IPS DF 4.7 (cell line): ENCODE data around the gene PYGM.

Experiments
- DNase-seq: peaks from one replicate; pipeline ENCODE4 v3.0.0-alpha.2; 2013; ENCODE audit warnings: low spot score; ENCODE audit errors: extremely low read depth

Gene PYGM

DNA sequence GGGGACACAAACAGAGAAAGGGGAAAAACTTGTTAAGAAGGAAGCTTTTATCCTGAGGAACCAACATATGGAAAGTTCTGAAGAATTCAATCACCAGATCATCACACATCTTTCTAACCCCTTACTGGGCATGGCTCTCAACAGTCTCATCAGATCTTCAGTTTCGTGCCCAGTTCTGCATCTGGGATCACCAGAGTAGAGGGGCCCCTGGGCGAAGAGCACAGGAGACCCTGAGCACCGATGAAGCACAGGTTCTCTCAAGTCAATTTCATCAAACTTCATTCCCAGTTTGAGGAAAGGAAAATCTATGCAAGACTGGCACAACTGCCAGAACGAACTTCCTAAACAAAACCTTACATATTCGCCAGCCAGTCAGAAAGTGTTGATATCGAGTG lies 8.5 kb upstream of the PYGM start:
- DNase-seq, result no peak

DNA sequence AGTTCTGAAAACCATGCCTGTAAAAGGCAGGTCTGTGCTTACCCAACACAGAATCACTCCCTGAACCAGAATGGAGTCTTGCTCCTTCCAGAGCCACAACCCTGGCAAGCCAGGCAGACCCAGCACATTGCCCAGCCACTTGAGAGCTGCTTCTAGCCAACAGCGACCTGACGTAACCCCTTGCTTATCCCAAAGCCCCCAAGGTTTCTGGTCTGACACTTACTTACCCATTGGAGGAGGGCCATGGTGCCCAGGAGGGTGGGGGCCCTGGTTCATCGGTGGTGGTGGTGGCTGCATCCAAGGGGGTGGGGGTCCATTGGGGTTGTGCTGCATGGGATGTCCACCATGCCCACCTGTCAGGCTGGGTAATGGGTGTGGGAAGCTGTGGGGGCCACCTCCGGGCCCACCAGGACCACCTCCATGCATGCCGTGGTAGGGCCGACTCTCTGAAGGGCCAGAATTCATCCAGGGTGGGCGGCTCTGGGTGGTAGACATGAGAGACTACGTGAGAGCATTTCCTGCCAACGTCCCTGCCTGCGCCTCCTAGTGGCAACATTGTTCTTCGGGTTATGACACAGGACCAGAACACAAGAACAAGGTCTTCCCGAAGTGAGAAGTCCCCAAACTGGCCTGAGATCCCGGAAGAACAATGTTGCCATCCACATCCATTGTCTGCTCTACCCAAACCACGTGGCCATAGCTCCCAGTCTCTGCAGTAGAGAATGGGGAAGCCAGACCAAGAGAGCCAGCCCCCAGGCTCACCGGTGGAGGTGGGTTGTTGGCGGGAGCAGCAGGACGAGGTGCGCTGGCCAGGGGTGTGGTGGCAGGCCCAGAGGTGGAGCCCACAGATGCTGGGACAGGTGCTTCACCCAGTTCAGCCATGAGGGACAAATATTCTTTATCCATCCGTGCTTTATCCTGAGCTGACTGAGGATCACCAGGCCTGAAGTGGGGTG lies 7.8 kb upstream of the PYGM start:
- DNase-seq, result no peak

DNA sequence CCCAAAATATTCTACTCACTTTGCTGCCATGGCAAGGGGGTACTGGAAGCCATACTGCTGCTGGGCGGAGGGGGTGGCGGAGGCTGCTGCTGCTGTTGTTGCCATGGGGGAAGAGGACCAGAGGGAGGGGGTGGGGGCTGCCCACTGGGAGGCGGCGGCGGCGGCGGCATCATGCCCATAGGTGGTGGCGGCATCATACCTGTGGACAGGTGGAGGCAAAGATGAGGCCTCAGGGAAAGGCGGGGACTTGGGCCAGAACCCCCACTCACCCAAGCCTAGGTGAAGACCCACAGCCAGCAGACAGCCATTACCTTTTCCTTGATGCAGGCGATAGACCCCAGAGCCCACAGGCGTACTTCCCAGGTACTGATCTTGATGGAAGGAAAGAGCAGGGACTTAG lies 7.1 kb upstream of the PYGM start:
- no peak for DNase-seq

DNA sequence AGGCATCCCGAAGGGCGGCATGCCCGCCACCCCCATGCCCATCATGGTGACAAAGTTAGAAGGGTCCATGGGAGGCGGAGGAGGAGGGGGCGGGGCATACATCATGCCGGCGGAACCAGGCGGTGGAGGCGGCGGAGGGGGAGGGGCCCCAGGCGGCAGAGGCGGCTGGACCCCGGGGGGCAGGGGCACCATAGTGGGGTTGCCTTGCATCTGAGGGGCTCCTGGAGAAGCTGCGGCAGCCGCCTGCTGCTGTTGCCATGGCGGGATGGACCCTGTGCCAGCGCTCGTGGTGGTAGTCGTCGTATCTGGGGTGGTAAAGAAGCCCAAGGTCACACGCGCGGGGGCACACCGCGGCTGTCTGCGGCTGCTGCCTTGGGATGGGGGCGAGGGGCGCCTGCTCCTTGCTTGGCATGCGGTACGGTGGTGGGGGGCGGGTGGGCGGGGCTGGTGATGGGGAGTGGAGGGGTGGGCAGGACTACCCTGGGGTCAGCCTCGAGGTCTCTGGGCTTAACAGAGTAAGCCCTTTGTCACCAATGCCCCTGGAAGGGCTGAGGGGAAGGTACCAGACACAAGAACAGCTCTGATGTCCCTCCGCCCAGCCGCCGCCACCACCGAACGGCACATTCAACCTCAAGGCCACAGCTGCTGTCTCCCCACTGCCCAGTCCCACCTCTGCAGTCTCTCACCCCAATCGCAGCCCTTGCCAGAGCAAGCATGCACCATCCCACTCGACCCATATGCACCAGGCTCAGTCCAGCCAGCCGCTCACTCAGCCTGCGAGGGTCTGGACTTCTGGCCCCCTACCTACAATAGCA lies 6.3 kb upstream of the PYGM start:
- DNase-seq, result no peak

DNA sequence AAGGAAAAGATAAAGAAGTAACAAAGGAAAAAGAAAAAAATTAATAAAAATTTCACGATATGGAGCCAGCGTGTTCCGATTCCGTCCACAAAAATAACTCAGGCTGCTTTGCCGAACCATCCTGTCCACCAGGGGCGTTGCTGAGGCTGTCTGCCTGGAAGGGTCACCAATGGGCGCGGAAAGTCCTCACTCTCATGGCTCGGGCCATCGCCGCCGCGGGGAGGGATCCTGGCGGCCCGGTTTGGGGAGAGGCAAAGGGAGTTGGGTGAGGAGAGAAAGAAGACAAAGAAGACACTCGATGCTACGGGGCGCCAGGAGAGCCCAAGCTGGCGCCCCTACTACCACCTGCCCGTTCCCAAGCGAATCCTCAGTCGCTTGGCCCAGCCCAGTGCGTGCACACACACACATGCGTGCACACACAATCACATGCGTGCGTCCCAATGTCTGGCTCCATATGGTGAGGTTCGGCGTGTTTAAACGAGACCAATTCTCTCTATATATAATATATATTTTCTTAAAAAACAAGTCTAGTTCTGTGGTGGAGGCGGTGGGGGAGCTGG lies 5.6 kb upstream of the PYGM start:
- no peak for DNase-seq

DNA sequence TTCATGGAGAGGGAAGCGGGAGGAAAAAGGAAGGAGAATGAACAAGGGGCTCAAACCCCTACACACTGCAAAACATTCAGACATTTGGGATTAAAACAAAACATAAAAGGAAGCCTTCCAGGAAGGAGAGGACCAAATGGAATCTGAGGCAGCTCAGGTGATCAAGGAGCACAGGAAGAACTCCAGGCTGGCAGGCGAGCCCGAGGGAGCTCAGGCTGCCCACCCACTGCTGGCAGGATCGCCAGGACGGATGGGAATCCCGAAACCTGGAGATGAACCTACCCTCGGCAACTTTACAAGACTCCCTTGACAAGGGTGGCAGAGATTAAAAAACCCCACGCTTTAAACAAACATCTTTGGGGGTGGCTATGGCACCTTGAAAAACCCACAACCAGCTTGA lies 5.0 kb upstream of the PYGM start:
- DNase-seq, result no peak

DNA sequence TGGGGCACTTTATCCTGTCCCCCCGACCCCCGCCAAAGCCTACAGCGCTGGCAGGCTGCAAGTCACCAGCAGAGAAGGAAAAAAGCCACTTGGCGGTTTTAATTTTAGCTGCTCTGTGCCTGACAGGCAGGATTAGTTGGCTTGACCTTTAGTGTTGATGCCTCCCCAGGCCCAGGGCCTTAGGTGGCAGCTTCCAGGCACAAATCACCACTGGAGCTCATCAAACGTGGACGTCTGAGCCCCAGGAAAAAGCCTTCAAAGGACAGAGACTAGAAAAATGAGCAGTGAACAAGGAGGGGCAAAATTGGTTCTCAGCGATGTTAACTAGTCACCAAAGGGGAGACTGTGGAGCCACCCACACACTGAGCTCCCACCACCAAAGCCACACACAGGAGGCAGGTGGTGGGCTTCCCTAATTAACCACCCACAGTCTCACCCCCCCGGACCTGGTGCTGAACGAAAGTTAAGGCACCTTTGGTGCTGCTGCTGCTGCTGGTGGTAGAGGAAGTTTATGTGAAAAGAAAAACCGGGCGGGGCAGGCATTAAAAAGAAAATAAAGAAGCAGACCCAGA lies 4.4 kb upstream of the PYGM start:
- DNase-seq, result no peak

DNA sequence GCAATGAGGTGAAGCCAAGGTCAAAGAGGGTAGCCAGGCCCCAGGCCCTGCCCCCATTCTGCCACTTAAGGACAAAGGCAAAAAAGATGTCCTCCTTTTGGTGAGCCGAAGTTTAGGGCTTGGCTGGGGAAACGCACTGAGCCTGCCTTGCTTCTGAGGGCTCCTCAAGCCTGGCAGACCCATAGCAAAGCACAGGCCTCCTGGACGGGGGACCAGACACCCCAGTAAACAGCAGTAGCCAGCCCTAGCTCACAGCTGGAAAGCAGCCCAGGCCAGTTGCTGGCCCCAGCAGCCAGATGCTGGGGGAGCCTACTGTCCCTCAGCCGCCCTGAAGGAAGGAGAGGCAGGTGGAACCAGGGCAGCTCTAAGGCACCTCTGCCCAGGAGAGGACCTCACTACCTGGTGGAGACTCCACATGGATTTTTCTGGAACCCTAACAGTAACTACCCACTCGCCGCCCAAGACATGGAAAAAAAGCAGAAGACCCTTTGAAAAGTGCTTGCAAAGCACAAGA lies 3.8 kb upstream of the PYGM start:
- DNase-seq, result no peak

DNA sequence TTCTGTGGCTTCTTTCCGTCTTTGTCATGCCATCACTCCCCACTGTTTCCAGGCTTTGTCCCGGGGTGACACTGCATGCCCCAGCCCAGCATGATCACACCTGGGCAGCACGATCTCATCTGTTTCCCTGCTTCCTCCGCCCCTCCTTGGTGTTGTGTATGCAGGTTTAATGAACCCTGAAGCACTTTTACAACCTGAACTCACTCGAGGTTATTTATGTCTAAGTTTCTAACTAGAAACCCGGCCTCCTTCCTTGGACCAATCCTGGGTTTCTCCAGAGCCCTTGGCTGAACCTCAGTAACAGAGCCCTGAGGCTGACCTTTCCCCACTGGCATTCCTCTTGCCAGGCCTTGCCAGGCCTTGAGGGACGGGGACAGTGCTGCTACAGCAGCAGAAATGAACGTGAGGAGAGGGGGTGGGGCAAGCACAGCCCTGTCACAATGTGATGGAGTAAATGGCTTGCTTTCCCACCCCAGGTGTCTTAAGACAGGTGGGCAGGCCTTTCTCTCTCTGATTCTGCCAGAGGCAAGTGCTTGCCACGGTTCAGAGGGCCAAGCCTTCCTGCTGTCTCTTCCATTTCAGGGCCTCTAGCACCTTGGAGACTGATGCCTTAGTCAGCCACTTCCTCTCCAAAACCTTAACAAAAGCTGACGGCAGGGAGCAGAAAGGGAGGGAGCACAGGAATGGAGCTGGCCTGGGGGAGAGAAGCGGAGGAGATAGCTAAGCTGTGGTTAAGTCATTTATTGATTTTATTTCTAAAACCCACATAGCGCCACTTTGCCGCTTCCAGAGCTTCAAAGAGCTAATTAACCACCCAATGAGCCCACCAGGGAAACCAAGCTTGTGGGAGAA lies 3.1 kb upstream of the PYGM start:
- no peak for DNase-seq

DNA sequence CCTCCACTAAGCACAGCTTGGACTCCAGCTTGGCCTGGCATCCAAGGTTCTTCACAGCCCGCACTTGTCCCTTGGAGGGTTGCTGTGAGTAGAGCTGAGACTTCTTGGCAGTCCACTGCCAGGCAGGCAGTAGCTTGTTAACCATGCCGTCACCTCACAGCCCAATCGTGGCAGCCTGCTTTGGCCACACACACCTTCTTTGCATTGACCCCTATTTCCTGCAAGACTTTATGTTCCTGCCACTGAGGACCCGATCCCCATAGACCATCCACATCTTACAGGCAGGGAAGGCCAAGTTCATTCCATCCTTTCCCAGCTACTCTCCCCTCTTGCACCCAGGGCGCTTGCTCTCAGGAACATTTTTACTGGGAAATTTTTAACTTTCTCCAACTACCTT lies 2.5 kb upstream of the PYGM start:
- no peak for DNase-seq

DNA sequence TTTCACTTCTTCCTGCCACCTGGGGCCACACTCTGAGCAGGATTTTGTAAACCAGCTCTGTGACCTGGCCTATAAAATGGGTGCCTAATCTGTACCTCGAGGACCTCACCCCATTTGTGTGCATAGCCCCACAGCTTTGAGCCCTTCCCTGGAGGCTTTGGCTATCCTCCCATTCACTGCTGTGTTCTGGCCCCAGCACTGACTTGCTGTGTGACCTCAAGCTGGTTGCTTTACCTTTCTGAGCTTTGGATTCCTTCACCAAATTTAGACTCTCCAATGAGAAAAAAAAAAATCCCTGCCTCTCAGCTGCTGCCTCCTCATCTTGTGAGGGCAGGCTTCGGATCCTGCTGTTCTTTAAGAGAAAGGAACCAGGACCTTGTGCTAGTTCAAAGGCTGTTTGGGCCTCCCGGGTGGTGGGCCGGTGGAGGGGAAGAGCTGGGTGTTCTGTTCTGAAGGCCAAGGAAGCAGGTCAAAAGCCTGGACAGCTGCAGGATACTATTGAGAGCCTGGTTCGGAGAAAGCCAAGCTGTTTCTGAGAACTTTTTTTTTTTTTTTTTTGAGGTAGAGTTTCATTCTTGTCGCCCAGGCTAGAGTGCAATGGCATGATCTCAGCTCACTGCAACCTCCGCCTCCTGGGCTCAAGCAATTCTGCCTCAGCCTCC lies 1.1 kb upstream of the PYGM start:
- no peak for DNase-seq

DNA sequence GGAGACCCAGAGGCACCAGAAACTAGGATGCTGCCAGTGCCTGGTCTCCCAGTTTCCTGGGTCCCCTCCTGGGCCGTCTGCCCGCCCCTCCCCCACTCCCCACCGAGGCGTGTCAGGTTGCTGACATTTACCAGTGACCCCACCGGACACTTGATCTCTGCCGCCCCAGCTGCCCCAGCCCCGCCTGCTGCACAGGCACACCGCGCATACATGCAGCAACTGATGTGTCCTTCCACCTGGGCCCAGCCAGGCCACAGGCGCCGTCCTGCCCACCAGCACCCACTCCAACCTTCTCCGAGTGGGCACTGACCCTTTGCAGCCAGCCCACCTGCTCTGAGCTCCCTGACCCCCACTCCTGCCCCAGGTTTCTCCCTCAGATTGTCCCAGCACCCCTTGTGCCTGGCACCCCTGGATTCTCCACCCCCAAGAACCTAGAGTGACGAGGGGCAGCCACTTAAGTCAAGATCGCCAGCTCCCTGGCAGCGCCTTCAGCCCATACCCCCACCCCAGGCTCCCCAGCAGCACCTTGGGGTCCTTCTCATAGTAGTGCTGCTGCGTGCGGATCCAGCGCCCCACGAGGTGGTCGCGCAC lies 548 bp downstream of the PYGM start:
- DNase-seq, result no peak

DNA sequence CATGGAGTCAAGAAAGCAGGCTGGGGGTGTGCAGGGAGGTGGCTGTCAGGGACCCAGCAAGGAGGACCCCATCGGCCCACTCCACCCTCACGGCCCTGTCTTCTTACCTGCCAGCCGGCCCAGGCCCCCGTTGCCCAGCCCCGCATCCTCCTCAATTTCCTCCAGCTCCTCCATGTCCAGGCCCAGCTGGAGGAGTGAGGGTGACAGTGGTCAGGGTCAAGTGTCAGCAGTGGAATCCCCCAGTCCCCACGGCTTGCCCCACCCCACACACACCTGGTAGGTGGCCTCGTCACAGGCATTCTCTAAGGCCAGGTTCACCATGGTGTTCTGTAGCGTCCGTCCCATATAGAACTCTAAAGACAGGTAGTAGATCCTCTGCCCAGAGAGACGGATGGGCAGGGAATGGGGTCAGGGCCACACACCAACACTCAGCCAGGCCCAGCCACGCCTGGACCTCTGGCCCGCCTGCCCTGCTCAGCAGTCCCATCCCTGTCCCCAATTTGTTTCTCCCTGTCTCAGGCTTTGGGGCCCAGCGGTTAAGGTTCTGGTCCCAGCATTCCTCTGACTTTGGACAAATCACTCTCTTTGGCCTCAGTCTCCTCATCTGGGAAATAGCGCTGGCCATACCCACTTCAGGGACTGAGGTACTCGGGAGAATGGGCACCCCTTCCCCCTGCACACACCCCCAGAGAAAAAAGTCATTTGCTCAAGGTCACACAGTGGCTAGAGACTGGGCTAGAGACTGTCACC lies 1.3 kb downstream of the PYGM start:
- DNase-seq, result no peak

DNA sequence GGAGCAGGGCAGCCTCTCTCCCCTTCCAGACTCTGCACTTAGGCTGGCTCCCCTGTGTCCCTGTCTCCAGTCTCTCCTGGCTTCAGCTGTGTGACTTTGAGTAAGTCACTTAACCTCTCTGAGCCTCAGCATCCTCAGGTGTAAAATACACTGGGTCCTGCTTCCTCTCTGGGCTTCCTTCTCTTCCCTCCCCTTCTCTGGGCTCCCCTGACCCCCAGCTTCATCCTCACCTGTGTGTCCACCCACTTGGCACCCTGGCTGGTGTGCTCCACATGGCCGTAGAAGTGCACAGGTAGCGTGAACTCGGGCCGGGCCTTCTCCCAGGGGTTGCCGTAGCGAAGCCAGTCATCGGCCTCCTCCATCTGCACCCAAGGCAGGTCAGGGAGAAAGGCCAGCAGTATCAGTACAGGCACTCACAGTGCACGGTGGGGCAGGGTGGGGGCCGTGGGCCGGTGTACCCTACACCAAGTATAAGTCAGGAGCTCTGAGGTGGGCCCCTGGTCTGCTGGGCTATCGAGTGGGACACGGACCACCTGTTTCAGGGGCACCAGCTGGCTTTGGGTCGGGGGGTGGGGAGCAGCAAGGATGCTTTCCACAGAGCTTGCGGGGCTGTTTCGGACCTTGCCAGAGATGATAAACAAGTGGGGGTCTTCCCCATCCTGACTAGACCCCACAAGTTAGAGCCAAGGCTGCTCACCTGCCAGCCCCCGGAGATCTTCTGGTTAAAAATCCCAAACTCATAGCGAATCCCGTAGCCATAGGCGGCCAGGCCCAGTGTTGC lies 2.0 kb downstream of the PYGM start:
- DNase-seq, result no peak

DNA sequence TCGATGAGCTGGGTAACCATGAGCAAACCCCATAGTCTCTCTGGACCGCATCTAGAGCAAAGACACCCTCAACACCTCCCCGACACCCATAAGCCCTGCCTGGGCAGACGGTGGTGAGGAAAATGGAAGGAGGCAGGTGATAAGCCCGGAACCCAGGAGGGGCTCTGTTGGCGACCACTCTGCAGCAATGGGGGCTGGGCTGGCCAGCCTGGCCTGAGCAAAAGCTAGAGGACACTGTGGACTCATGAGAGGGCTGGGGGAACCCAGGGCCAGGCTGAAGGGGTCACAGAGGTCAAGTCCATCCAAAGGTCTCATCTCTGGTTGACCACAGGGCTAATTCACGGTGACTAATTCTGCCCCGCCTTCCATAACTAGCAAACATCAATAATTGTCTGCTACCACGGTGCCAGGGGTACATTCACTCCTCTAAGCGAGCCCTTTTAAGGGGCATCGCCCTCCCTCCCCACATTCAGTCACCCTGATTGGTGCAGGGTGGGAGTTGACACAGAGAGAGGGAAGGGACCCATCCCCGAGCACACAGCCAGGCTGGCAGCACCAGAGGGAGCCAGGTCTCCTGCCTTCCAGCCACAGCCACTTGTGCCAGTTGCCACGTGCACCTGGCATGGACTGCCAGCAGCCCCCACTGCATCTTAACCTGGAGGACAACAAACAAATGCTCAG lies 4.0 kb downstream of the PYGM start:
- no peak for DNase-seq

DNA sequence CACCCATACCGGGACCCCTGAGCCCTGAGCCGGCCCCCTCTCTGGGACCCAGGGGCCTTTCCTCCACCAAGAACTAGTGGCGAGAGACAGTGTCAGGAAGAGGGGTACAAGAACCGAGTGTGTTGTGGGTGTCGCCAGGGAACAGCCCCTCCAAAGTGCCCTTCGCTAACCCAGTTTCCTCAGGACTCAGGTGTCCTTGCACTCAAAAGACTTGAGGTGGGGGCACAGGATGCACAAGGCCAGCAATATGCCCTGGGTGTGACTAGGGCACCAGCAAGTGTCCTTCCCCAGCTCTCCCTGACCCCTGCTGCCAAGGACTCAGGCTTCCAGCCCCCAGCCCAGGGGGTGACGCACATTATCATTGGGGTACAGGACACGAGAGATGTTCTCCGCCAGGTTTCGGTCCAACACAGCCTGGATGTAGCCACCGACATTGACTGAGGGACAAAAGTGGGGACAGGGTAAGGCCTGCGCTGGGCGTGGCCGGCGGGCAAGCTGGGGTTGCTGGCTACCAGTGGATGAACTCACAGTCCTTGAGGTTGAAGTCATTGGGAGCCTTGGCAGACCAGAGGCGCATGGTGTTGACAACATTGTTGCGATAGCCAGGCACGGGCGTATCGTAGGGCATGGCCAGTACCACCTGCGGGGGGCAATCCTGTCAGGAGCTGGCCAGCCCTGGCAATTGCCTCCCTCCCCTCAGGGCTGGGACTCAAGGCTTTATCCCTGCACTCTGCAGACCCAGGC lies 4.7 kb downstream of the PYGM start:
- DNase-seq, result no peak
